Panc1 (cell line): ENCODE results near the gene NEMP1. TPM values are rescaled to one million over a fixed set of nuclear protein-coding genes. Genes with fewer than 3 reads are reported as not detected.

Source experiments
- ATAC-seq: fragments of 200-7000 bp; cut with Tn5 transposase; 2 replicates; pipeline ENCODE4 v1.9.1; 2020; ENCODE audit warnings: mild to moderate bottlenecking, moderate library complexity
- BruUV-seq: library from RNA; stranded (reverse); fragments of 400-500 nt; replicated peaks from 2 replicates; lab custom pipeline; 2021; lab: Mats Ljungman, UMichigan
- CTCF ChIA-PET: fragments of 300-600 bp; sonication (Branson Sonifier 250); formaldehyde crosslinking; loops from one replicate; lab custom pipeline; 2022; ENCODE audit warnings: antibody characterized with exemption; lab: Charles Lee
- POLR2A ChIA-PET: fragments of 300-600 bp; sonication (Branson Sonifier 250); formaldehyde crosslinking; loops from one replicate; lab custom pipeline; 2022; ENCODE audit warnings: antibody characterized with exemption; lab: Charles Lee
- DNase-seq: peaks from one replicate; pipeline ENCODE4 v3.0.0-alpha.2; 2010; ENCODE audit warnings: low read depth, low spot score
- H3K27ac ChIP-seq: 2 replicates; pipeline ENCODE4 v1.5.1; 2011; ENCODE audit warnings: mild to moderate bottlenecking, low read length, inconsistent platforms
- H3K27me3 ChIP-seq: fragments of 200-500 bp; sonication (Bioruptor generic); 2 replicates; pipeline ENCODE4 v1.6.0; 2014; ENCODE audit warnings: low read length, inconsistent platforms; ENCODE audit not compliant: control insufficient read depth, insufficient read depth
- H3K36me3 ChIP-seq: fragments of 200-500 bp; sonication (Bioruptor generic); 2 replicates; pipeline ENCODE4 v1.5.1; 2014; ENCODE audit warnings: inconsistent platforms, mild to moderate bottlenecking, low read length, moderate library complexity; ENCODE audit not compliant: control insufficient read depth, insufficient read depth
- H3K4me1 ChIP-seq: 2 replicates; pipeline ENCODE4 v1.5.1; 2011; ENCODE audit warnings: inconsistent platforms, mild to moderate bottlenecking, low read length, moderate library complexity; ENCODE audit not compliant: control insufficient read depth, insufficient read depth
- H3K4me3 ChIP-seq, 2 experiments: 2 replicates each; pipeline ENCODE4 v1.5.1; 2011 to 2012; ENCODE audit warnings: low read depth in 2 of 2, low read length in 2 of 2, mild to moderate bottlenecking in 2 of 2, inconsistent platforms in 1 of 2, moderate library complexity in 1 of 2
- H3K9me3 ChIP-seq: fragments of 200-500 bp; sonication (Bioruptor generic); 2 replicates; pipeline ENCODE4 v1.5.1; 2014; ENCODE audit warnings: low read depth, mild to moderate bottlenecking, inconsistent platforms, low read length, moderate library complexity; ENCODE audit not compliant: control insufficient read depth, insufficient read depth
- SIN3A ChIP-seq: IDR thresholded peaks from 2 replicates; pipeline ENCODE4 v1.6.1; 2012; ENCODE audit warnings: low read depth, mild to moderate bottlenecking, low read length, moderate library complexity, borderline replicate concordance; ENCODE audit not compliant: insufficient read depth
- TCF7L2 ChIP-seq: IDR thresholded peaks from 2 replicates; pipeline ENCODE4 v1.6.1; 2011; ENCODE audit warnings: mild to moderate bottlenecking, low read depth, low read length, inconsistent platforms
- in situ Hi-C: cut with HindIII; loops from 2 replicates; pipeline ENCODE4 v1.10.0; 2016; ENCODE audit warnings: low sequenced_read_pairs, low pct_unique_long_range_greater_than_20kb
- intact Hi-C: fragments of 100-400 bp; cut with micrococcal nuclease; formaldehyde crosslinking; loops from one replicate; pipeline ENCODE4 v1.10.0; 2022; ENCODE audit not compliant: unreplicated experiment
- total RNA-seq: library from RNA; stranded (reverse); gene quantifications from one replicate; pipeline ENCODE4 v1.2.1, GENCODE V29; 2021; ENCODE audit not compliant: unreplicated experiment
- TF ChIP-seq, protein P1 (sequence below): fragments of 450-650 bp; IDR thresholded peaks from 2 replicates; pipeline ENCODE4 v1.5.1; 2017; ENCODE audit warnings: mild to moderate bottlenecking

NEMP1 gene
- total RNA-seq, 1 experiment from 2014 or later, result 46.9 TPM

DNA sequence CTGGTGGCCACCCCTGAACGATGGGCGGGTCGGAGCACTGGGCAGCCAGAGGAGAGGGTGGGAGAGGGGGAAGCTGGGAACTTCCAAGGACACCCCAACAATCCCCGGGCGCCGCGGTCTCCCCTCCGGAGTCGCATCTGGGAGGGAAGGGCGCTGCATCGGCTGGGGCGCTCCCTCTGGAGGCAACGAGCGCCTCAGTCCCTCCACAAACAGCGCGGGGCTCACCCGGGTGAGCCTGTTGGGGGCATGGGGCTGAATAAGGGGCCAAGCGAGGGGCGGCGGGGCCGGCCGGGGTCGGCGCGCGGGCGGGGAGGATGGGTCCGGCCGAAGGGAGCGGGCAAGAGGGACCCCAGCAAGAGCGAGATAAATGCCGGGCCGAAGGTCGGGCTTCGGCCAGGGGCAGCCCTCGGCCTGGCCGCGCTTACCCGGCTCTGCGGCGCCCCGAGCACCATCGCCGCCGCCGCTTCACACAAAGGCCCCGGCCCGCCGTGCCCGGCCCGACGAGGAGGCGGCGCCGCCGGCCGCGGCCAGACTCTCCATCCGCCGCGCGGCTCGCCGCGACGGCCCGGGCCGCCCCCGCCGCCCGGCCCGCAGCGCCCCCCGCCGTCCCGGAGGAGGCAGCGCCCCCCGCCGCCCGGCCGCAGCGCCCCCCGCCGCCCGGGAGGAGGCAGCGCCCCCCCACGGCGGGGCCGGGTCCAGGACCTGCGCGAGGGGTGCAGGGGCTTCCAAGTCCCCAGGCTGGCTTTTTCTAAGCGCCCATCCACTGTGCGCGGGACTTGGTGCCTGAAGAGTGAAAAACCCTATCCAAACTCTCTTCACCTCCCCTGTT lies 72.4 kb downstream of the NEMP1 start, which contains the start of gene ZBTB39:
Gene ZBTB39 (minus strand): TSS at position 567 of the 829 bp plus-strand sequence. CDS start 1,629 bp downstream, outside the sequence.
- POLR2A ChIA-PET, result no interaction called here
- Histone ChIP-seq H3K27ac (peak within 1 kb of the TSS; percentile 57), H3K27me3 (no peaks in the 10 kb centered on the region), H3K9me3 (no peaks in the 10 kb centered on the region), H3K4me1 (peaks cover 14% of the 10 kb centered on the region), H3K4me3 (peak within 1 kb of the TSS; percentile 73 to 74), H3K36me3 (peaks cover 3% of the 10 kb centered on the region; the same call in 1 of the 2 replicates)
- CTCF ChIA-PET, result interaction anchor here (0.7 kb wide), 1 partner anchor 90 kb away, joined by 9 read pairs; no protein-coding TSS in a partner anchor
- in situ Hi-C loops (no loop called here), intact Hi-C loops (loop anchor here (2.0 kb wide), 1 partner anchor 57 kb away; no protein-coding TSS in a partner anchor)
- DNase-seq, result no peak
- TF ChIP-seq, protein P1, sequence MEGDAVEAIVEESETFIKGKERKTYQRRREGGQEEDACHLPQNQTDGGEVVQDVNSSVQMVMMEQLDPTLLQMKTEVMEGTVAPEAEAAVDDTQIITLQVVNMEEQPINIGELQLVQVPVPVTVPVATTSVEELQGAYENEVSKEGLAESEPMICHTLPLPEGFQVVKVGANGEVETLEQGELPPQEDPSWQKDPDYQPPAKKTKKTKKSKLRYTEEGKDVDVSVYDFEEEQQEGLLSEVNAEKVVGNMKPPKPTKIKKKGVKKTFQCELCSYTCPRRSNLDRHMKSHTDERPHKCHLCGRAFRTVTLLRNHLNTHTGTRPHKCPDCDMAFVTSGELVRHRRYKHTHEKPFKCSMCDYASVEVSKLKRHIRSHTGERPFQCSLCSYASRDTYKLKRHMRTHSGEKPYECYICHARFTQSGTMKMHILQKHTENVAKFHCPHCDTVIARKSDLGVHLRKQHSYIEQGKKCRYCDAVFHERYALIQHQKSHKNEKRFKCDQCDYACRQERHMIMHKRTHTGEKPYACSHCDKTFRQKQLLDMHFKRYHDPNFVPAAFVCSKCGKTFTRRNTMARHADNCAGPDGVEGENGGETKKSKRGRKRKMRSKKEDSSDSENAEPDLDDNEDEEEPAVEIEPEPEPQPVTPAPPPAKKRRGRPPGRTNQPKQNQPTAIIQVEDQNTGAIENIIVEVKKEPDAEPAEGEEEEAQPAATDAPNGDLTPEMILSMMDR, result peak; percentile 98
- no peak for TF ChIP-seq TCF7L2
- TF ChIP-seq SIN3A, result peak; percentile 53; the same call in 1 of the 2 replicates
- BruUV-seq, result no TSS peak
- peak; percentile 91 for ATAC-seq

Other genes starting within 250 kb of the NEMP1 start
- gene SDR9C7, start 144.4 kb downstream of the NEMP1 start, total RNA-seq, result not detected
- gene RDH16, start 121.2 kb downstream of the NEMP1 start, total RNA-seq, result 0.08 TPM
- 5.8 TPM for gene ZBTB39, start 72.2 kb downstream of the NEMP1 start, total RNA-seq
- not detected for gene TAC3, start 62.3 kb downstream of the NEMP1 start, total RNA-seq
- not detected for gene MYO1A, start 28.7 kb downstream of the NEMP1 start, total RNA-seq
- gene NAB2, start 10.3 kb upstream of the NEMP1 start, total RNA-seq, result 13.9 TPM
- gene STAT6, start 32.6 kb upstream of the NEMP1 start, total RNA-seq, result 52.3 TPM
- gene LRP1, start 49.7 kb upstream of the NEMP1 start, total RNA-seq, result 9.0 TPM
- gene LRP1-AS, start 68.8 kb upstream of the NEMP1 start, total RNA-seq, result not detected
- 2.1 TPM for gene NXPH4, start 138.0 kb upstream of the NEMP1 start, total RNA-seq
- 67.1 TPM for gene SHMT2, start 150.9 kb upstream of the NEMP1 start, total RNA-seq
- 0.87 TPM for gene STAC3, start 172.4 kb upstream of the NEMP1 start, total RNA-seq